IMR-90 (cell line): Measurements from ENCODE around the gene CHMP4B. TPM values are rescaled to one million over a fixed set of nuclear protein-coding genes. Genes with fewer than 3 reads are reported as not detected.

Experiments
- ATAC-seq: fragments of 200-7000 bp; cut with Tn5 transposase; 2 replicates; pipeline ENCODE4 v1.9.1; 2020; ENCODE audit warnings: low read depth, mild to moderate bottlenecking, moderate library complexity
- BruUV-seq: library from RNA; stranded (reverse); fragments of 400-500 nt; replicated peaks from 2 replicates; lab custom pipeline; 2021; lab: Mats Ljungman, UMichigan
- CTCF ChIA-PET: fragments of 300-600 bp; formaldehyde crosslinking; extraction: SDS; loops from one replicate; lab custom pipeline; 2021; ENCODE audit warnings: antibody characterized with exemption; lab: Yijun Ruan, JAX
- POLR2A ChIA-PET: fragments of 300-600 bp; sonication (Branson Sonifier 250); formaldehyde crosslinking; loops from one replicate; lab custom pipeline; 2022; ENCODE audit warnings: antibody characterized with exemption; ENCODE audit not compliant: unreplicated experiment; lab: Charles Lee
- DNase-seq: peaks from one replicate; pipeline ENCODE4 v3.0.0; 2013
- H2AFZ ChIP-seq: replicated peaks from 2 replicates; pipeline ENCODE3; 2013; ENCODE audit warnings: low read length, mild to moderate bottlenecking; ENCODE audit not compliant: poor library complexity
- H2AK5ac ChIP-seq: 2 replicates; pipeline ENCODE4 v1.6.1; 2013; ENCODE audit warnings: low read depth, low read length, inconsistent platforms
- H2AK9ac ChIP-seq: replicated peaks from 2 replicates; pipeline ENCODE3; 2013; ENCODE audit warnings: mild to moderate bottlenecking, low read depth, low read length, moderate library complexity; ENCODE audit not compliant: poor library complexity
- H2BK120ac ChIP-seq: 2 replicates; pipeline ENCODE4 v1.6.1; 2013; ENCODE audit warnings: low read depth, low read length, inconsistent platforms
- H2BK15ac ChIP-seq: 3 replicates; pipeline ENCODE4 v1.6.1; 2013; ENCODE audit warnings: low read depth, low read length, inconsistent platforms
- H2BK20ac ChIP-seq: 2 replicates; pipeline ENCODE4 v1.6.1; 2013; ENCODE audit warnings: low read depth, mild to moderate bottlenecking, inconsistent platforms, low read length, moderate library complexity
- H2BK5ac ChIP-seq: 2 replicates; pipeline ENCODE4 v1.6.1; 2013; ENCODE audit warnings: mild to moderate bottlenecking, low read depth, low read length, inconsistent platforms; ENCODE audit not compliant: poor library complexity, severe bottlenecking
- H3K14ac ChIP-seq: replicated peaks from 2 replicates; pipeline ENCODE4 v1.6.1; 2013; ENCODE audit warnings: low read depth, low read length, inconsistent platforms
- H3K18ac ChIP-seq: 2 replicates; pipeline ENCODE4 v1.6.1; 2013; ENCODE audit warnings: low read depth, low read length, control low read depth
- H3K23ac ChIP-seq: 2 replicates; pipeline ENCODE4 v1.6.1; 2013; ENCODE audit warnings: low read depth, low read length, inconsistent platforms
- H3K27ac ChIP-seq: 2 replicates; pipeline ENCODE4 v1.5.1; 2013; ENCODE audit warnings: mild to moderate bottlenecking, control low read depth, low read length; ENCODE audit not compliant: insufficient read depth
- H3K27me3 ChIP-seq: 2 replicates; pipeline ENCODE4 v1.6.1; 2013; ENCODE audit warnings: low read length; ENCODE audit not compliant: control insufficient read depth, insufficient read depth
- H3K36me3 ChIP-seq: 2 replicates; pipeline ENCODE4 v1.6.1; 2013; ENCODE audit warnings: low read length, mixed read lengths; ENCODE audit not compliant: control insufficient read depth, insufficient read depth
- H3K4ac ChIP-seq: 2 replicates; pipeline ENCODE4 v1.6.1; 2013; ENCODE audit warnings: low read depth, low read length, inconsistent platforms
- H3K4me1 ChIP-seq: 2 replicates; pipeline ENCODE4 v1.6.1; 2013; ENCODE audit warnings: low read length, mixed read lengths; ENCODE audit not compliant: control insufficient read depth, insufficient read depth
- H3K4me2 ChIP-seq: 2 replicates; pipeline ENCODE4 v1.6.1; 2013; ENCODE audit warnings: low read depth, mild to moderate bottlenecking, control low read depth, low read length, moderate library complexity
- H3K4me3 ChIP-seq: 2 replicates; pipeline ENCODE4 v1.5.1; 2013; ENCODE audit warnings: low read depth, mild to moderate bottlenecking, control low read depth, low read length, moderate library complexity; ENCODE audit not compliant: insufficient read depth
- H3K56ac ChIP-seq: 2 replicates; pipeline ENCODE4 v1.6.1; 2013; ENCODE audit warnings: low read length, inconsistent platforms; ENCODE audit not compliant: insufficient read depth; ENCODE audit errors: extremely low read depth
- H3K79me1 ChIP-seq, 2 experiments: 2 replicates each; pipeline ENCODE4 v1.6.1; 2013; ENCODE audit warnings: low read length in 2 of 2, inconsistent platforms in 1 of 2, low read depth in 1 of 2
- H3K9ac ChIP-seq: 2 replicates; pipeline ENCODE4 v1.6.1; 2013; ENCODE audit warnings: low read depth, low read length, control low read depth
- H3K9me1 ChIP-seq: 2 replicates; pipeline ENCODE4 v1.6.1; 2013; ENCODE audit warnings: low read length, inconsistent platforms; ENCODE audit not compliant: insufficient read depth
- H3K9me3 ChIP-seq: 2 replicates; pipeline ENCODE4 v1.6.1; 2013; ENCODE audit warnings: low read length; ENCODE audit not compliant: control insufficient read depth, insufficient read depth
- H4K20me1 ChIP-seq: 2 replicates; pipeline ENCODE4 v1.6.1; 2013; ENCODE audit warnings: low read length, inconsistent platforms; ENCODE audit not compliant: insufficient read depth
- H4K5ac ChIP-seq: 2 replicates; pipeline ENCODE4 v1.6.1; 2013; ENCODE audit warnings: mild to moderate bottlenecking, low read depth, low read length, control low read depth
- H4K8ac ChIP-seq, 2 experiments: 2 replicates each; pipeline ENCODE4 v1.6.1; 2013; ENCODE audit warnings: low read depth in 2 of 2, low read length in 2 of 2, control low read depth in 1 of 2, inconsistent platforms in 1 of 2
- H4K91ac ChIP-seq: 2 replicates; pipeline ENCODE4 v1.6.1; 2013; ENCODE audit warnings: low read depth, low read length, inconsistent platforms; ENCODE audit not compliant: insufficient read depth
- BHLHE40 ChIP-seq: fragments of 150-350 bp; IDR thresholded peaks from 2 replicates; pipeline ENCODE4 v1.6.1; 2016; ENCODE audit warnings: mild to moderate bottlenecking, low read depth, low read length
- CEBPB ChIP-seq: IDR thresholded peaks from 2 replicates; pipeline ENCODE4 v1.6.1; 2012; ENCODE audit warnings: low read depth, low read length, improper control_type of control experiment
- NFE2L2 ChIP-seq: fragments of 150-350 bp; IDR thresholded peaks from 2 replicates; pipeline ENCODE4 v1.6.1; 2016; ENCODE audit warnings: low read depth, mild to moderate bottlenecking, low read length
- POLR2A ChIP-seq: IDR thresholded peaks from 2 replicates; pipeline ENCODE4 v1.6.1; 2012; ENCODE audit warnings: mild to moderate bottlenecking, low read depth, low read length
- RCOR1 ChIP-seq: IDR thresholded peaks from 2 replicates; pipeline ENCODE4 v1.6.1; 2012; ENCODE audit warnings: mild to moderate bottlenecking, low read length, improper control_type of control experiment; ENCODE audit not compliant: insufficient replicate concordance
- RFX5 ChIP-seq: IDR thresholded peaks from 2 replicates; pipeline ENCODE4 v1.8.0; 2012; ENCODE audit warnings: low read depth, mild to moderate bottlenecking, low read length, moderate library complexity
- WGBS, 2 experiments: methylation state at CpG; one replicate each; pipeline versions ENCODE4 v1.1.5 to v1.1.7; 2013; ENCODE audit warnings: missing lambda C conversion rate in 2 of 2; ENCODE audit not compliant: insufficient read length in 1 of 2; ENCODE audit errors: extremely low coverage in 2 of 2; 5-methylcytosine and 5-hydroxymethylcytosine counted together
- dilution Hi-C: fragments of 300-500 bp; cut with HindIII; formaldehyde crosslinking; loops from one replicate; pipeline ENCODE4 v1.14.3; 2018; ENCODE audit warnings: low sequenced_read_pairs; ENCODE audit not compliant: unreplicated experiment
- in situ Hi-C: fragments of 300-500 bp; cut with MboI; formaldehyde crosslinking; loops from 3 replicates; pipeline ENCODE4 v1.14.3; 2019; ENCODE audit warnings: low sequenced_read_pairs, inconsistent platforms, mixed read lengths
- intact Hi-C: fragments of 100-400 bp; cut with micrococcal nuclease; formaldehyde crosslinking; loops from 2 replicates; pipeline ENCODE4 v1.10.0; 2022
- polyA plus RNA-seq, 3 experiments: library from polyadenylated mRNA; depleted of rRNA; stranded (reverse); fragments of >200 nt; gene quantifications; 2 replicates each; pipeline ENCODE4 v1.2.3, GENCODE V29; 2012; ENCODE audit warnings: low replicate concordance in 1 of 3
- total RNA-seq: library from RNA; depleted of rRNA; stranded (reverse); fragments of >200 nt; gene quantifications from 2 replicates; pipeline ENCODE4 v1.2.3, GENCODE V29; 2012
- TF ChIP-seq, protein P1 (sequence below): fragments of 150-350 bp; IDR thresholded peaks from 2 replicates; pipeline ENCODE4 v1.6.1; 2017; ENCODE audit warnings: mild to moderate bottlenecking, antibody characterized with exemption, low read length, low read depth
- TF ChIP-seq, protein P2 (sequence below): fragments of 150-350 bp; IDR thresholded peaks from 2 replicates; pipeline ENCODE4 v1.6.1; 2016; ENCODE audit warnings: low read depth, mild to moderate bottlenecking, low read length, moderate library complexity, borderline replicate concordance
- TF ChIP-seq, protein P3 (sequence below): conservative IDR thresholded peaks from 2 replicates; pipeline ENCODE4 v1.5.1; 2012; ENCODE audit warnings: mild to moderate bottlenecking, low read depth, low read length, improper control_type of control experiment

Gene CHMP4B
- total and polyA plus RNA-seq, 2 of the 4 experiments (the other 2 are of a cell fraction), result 30.3 to 94.8 TPM

DNA sequence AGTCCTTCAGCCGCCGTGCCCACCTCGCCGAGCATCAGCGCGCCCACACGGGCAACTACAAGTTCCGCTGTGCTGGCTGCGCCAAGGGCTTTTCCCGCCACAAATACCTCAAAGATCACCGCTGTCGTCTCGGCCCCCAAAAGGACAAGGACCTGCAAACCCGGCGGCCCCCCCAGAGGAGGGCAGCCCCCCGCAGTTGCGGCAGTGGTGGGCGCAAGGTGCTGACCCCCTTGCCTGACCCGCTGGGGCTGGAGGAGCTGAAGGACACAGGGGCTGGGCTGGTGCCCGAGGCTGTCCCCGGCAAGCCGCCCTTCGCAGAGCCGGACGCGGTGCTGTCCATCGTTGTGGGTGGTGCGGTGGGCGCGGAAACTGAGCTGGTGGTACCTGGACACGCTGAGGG is 20.1 kb upstream of the CHMP4B start:
- Histone ChIP-seq H2BK5ac (no peak overlapping the region), H2BK20ac (no peak overlapping the region), H2BK120ac (no peak overlapping the region), H3K4me3 (no peak overlapping the region), H3K9me1 (no peaks in the 10 kb centered on the region), H3K4me1 (peaks cover 10% of the 10 kb centered on the region), H3K9me3 (no peaks in the 10 kb centered on the region), H3K4me2 (no peak overlapping the region), H2AK9ac (no peak overlapping the region), H3K9ac (no peak overlapping the region), H3K18ac (no peak overlapping the region), H3K23ac (no peak overlapping the region), H4K8ac (no peak overlapping the region), H2AK5ac (no peak overlapping the region), H2AFZ (no peak overlapping the region), H4K20me1 (peaks cover 14% of the 10 kb centered on the region; the same call in 1 of the 2 replicates), H3K27ac (no peak overlapping the region), H2BK15ac (no peak overlapping the region), H4K5ac (no peak overlapping the region), H3K4ac (no peak overlapping the region), H3K14ac (no peak overlapping the region), H3K56ac (no peak overlapping the region), H3K79me1 (no peaks in the 10 kb centered on the region; a peak in 1 of 4 replicates), H4K91ac (no peak overlapping the region), H3K27me3 (no peaks in the 10 kb centered on the region), H3K36me3 (peaks cover 1% of the 10 kb centered on the region; the same call in 1 of the 2 replicates)
- CTCF ChIA-PET, result no interaction called here
- TF ChIP-seq, protein P1, sequence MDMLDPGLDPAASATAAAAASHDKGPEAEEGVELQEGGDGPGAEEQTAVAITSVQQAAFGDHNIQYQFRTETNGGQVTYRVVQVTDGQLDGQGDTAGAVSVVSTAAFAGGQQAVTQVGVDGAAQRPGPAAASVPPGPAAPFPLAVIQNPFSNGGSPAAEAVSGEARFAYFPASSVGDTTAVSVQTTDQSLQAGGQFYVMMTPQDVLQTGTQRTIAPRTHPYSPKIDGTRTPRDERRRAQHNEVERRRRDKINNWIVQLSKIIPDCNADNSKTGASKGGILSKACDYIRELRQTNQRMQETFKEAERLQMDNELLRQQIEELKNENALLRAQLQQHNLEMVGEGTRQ, result no peak
- no peak for TF ChIP-seq BHLHE40
- TF ChIP-seq CEBPB, result no peak
- TF ChIP-seq RCOR1, result no peak
- TF ChIP-seq, protein P2, sequence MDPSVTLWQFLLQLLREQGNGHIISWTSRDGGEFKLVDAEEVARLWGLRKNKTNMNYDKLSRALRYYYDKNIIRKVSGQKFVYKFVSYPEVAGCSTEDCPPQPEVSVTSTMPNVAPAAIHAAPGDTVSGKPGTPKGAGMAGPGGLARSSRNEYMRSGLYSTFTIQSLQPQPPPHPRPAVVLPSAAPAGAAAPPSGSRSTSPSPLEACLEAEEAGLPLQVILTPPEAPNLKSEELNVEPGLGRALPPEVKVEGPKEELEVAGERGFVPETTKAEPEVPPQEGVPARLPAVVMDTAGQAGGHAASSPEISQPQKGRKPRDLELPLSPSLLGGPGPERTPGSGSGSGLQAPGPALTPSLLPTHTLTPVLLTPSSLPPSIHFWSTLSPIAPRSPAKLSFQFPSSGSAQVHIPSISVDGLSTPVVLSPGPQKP, result no peak
- no peak for TF ChIP-seq NFE2L2
- TF ChIP-seq, protein P3, sequence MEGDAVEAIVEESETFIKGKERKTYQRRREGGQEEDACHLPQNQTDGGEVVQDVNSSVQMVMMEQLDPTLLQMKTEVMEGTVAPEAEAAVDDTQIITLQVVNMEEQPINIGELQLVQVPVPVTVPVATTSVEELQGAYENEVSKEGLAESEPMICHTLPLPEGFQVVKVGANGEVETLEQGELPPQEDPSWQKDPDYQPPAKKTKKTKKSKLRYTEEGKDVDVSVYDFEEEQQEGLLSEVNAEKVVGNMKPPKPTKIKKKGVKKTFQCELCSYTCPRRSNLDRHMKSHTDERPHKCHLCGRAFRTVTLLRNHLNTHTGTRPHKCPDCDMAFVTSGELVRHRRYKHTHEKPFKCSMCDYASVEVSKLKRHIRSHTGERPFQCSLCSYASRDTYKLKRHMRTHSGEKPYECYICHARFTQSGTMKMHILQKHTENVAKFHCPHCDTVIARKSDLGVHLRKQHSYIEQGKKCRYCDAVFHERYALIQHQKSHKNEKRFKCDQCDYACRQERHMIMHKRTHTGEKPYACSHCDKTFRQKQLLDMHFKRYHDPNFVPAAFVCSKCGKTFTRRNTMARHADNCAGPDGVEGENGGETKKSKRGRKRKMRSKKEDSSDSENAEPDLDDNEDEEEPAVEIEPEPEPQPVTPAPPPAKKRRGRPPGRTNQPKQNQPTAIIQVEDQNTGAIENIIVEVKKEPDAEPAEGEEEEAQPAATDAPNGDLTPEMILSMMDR, result no peak
- TF ChIP-seq RFX5, result no peak
- no peak for TF ChIP-seq POLR2A
- WGBS, 2 experiments, result 98% methylated on average over 16 of the region's 31 CpGs; no CpG with 5 or more reads in 1 of the 2 experiments
- POLR2A ChIA-PET, result no interaction called here
- dilution Hi-C loops (no loop called here), intact Hi-C loops (no loop called here), in situ Hi-C loops (no loop called here)
- ATAC-seq (no peak), DNase-seq (no peak)
- BruUV-seq, result no TSS peak
